NCI-H82 (cell line): ENCODE measurements around the gene EXOC3L2.
A peak's percentile ranks its signal among the peaks of the same experiment; 100 is the strongest.

Source experiments
- DNase-seq: peaks from one replicate; lab custom pipeline; 2025; lab: John Stamatoyannopoulos, UW

The EXOC3L2 gene

DNA sequence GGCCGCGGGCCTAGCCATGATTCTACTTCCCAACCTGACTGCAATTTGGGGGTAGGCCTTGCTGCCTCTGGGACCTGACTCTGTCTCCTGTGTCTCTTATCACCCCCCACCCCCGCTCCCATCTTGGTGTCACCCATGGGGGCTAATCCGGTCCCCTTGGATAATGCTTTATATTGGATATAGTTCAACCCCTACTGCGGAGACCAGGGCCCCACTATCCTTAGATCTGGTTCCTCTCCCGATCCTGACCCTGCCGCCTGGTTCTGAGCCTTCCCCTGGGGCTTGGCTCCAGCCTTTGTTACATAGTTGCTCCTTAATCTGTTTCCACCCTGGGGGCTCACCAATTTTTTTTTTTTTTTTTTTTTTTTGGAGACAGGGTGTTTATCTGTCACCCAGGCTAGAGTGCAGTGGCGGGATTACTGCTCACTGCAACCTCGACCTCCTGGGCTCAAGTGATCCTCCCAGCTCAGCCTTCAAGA is 65.3 kb downstream of the EXOC3L2 start:
- peak; percentile 61 for DNase-seq

DNA sequence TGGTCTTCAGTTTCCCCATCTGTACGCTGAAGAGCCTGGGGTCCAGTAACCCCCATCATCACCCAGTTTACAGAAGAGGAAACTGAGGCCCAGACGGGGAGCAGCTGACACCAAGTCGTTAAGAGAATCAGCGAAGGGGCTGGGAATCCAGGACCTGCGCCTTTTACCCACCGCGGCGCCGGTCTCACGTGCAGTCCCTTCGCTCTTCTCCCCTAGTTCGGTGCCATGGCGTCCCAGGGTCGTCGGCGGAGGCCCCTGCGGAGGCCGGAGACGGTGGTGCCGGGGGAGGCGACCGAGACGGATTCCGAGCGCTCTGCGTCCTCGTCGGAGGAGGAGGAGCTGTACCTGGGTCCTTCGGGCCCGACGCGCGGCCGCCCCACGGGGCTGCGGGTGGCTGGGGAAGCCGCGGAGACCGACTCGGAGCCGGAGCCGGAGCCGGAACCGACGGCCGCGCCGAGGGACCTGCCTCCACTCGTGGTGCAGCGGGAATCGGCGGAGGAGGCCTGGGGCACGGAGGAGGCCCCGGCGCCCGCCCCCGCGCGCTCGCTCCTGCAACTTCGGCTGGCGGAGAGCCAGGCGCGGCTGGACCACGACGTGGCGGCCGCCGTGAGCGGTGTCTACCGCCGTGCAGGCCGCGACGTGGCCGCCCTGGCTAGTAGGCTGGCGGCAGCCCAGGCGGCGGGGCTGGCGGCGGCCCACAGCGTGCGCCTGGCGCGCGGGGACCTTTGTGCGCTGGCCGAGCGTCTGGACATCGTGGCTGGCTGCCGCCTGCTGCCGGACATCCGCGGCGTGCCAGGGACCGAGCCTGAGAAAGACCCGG is 65.9 kb downstream of the EXOC3L2 start:
- peak; percentile 63 for DNase-seq

DNA sequence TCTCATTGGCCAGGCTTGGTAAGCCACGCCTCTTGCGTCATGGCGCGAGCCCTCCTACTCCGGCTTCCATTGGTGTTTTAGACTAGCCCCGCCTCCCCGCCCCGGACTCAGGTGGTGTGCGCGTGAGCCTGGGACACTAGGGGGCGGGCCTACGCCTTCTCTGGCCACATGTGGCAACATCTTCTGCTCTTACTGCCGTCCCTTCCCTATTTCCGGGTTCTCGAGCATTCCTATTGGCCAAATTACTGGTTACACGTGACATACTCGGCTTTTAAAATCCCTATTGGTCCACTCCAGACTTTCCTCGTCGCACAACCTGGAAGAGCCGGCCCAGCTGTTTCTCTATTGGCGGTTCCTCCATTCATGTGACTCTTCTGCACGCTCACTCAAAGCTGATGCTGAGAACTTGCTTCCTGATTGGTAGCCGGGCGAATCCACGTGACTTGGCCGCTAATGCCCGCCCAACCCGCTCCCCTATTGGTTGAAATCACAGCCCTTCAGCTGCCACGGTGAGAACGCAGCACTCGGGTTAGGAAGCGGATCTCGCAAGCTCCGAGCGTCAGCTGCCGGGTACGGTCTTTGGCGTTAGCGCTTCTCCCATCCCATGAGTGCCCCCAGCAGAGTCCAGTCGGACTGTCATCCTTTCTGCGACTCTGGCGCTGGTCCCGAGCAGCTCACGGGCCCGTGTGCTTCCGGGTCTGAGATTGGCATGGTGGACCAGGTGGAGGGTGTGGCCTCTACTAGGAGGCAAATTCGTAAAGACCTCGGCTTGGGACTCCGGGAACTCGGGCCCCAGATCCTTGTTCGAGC is 66.7 kb downstream of the EXOC3L2 start, which contains the start of gene BLOC1S3:
BLOC1S3 (plus strand) TSS at position 523 of the 810 bp plus-strand sequence. CDS start 513 bp downstream, outside the sequence.
- DNase-seq, result peak; percentile 100

DNA sequence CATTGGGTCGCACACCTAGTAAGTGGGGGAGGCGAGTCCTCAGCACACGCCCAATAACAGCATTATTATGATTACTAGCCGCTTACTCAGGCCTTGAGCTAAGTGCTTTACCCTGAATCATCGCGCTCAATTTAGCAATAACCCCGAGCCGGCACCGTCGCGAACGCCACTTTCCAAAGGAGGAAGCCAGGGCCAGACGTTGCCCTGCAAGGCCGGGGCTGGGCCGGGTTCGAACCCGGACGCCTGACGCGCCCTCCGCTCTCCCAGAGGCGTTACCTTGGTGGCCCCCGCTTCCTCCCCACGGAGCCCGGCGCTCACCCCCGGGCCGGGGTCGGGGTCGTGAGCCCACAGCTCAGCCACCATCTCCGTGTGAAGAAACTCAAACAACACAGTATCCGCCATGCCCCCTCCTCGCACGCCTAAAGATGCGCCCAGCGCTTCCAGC is 67.4 kb downstream of the EXOC3L2 start, which contains the start of gene TRAPPC6A:
TRAPPC6A (minus strand) TSS at position 421 of the 445 bp plus-strand sequence; CDS start at position 402, 19 bp downstream.
- DNase-seq, result peak; percentile 73

DNA sequence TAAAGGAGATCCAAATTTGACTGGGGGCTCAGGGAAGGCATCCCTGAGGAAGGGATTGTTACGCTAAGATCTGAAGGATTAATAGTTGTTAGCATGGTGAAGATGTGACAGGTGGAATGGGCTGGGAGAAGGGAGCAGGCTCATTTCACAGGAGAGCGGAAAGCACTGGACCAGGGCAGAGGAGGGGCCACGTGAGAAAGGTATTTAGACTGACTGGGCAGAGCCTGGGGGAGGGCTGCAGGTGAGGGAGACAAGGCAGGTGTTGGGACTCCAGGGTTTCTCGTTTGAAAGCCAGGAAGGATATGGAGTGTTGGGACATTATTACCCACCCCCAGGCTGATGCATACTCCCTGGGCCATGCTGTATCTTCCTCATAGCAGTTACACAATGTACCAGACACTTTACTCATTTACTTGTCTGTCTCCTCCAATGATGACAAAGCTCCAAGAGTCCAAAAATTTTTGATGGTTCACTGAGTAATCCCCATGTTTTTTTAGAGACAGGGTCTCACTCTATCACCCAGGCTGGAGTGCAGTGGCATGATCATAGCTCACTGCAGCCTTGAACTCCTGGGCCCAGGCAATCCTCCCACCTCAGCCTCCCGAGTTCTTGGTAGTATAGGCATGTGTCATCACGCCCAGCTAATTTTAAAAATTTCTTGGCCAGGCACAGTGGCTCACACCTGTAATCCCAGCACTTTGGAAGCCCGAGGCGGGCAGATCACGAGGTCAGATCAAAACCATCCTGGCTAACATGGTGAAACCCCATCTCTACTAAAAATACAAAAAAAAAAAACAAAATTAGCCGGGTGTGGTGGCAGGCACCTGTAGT is 69.5 kb downstream of the EXOC3L2 start:
- DNase-seq, result no peak

DNA sequence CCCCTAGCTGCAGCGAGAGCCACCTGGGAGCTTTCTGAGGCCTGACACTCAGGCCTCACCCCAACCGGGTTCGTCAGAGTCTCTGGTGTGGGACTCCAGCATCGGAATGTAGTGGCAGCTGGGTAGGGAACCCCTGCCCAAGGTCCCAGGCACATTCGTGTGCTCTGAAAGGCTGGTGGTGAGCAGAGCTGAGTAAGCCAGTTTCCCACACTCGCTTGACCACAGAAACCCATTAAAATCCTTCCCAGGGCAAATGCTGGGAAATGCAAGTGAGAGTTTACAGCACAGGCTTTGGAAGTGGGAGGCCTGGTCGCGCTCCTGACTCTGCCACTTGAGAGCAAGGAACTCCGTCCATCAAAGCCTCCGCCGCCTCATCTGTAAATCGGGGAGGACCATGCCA is 71.4 kb downstream of the EXOC3L2 start:
- DNase-seq, result no peak

DNA sequence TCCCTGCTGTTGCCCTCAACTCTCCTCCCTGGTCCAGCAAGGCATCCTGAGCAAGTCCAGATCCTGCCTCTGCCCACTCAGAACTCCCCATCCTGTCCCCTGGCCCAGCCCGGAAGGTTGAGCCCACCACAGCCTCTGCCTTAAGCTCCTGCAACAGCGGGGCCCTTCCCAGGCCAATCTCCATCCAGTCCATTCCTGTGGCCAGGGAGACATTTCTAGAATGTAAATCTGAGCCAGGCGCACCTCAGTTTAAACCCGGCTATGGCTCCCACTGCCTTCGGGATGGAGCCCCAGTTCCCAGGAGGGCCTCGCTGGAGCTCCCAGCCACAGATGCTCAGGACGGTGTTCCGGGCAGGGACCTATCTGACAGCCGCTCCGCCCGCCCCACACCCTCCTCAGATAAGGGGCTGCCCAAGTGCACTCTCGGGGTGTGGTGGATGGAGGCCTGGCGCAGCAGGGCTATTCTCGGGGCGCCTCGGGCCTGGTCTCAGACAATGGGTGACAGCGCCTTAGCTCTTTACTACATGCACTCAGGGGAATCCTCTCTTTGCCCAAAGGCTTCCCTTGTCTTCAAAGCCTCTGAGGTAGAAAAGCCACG is 72.5 kb downstream of the EXOC3L2 start:
- no peak for DNase-seq

DNA sequence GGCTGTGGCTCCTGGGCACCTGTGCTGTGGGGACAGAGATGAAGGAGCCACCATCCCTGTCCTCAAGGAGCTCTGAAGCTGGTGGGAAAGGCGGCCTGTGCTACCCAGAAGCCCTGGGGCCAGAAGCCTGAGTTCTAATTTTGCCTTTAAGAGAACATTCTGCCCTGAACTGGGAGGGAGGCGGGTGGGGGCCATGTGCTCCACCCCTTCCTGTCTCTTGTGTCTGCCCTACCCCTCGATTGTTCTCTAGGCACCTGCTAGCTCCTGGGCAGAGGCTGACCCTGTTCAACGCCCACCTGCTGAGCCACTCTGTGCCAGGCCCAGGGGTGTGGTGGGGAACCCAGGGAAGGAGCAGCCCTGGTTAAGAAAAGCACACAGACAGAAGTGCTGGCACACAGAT is 73.0 kb downstream of the EXOC3L2 start:
- no peak for DNase-seq

DNA sequence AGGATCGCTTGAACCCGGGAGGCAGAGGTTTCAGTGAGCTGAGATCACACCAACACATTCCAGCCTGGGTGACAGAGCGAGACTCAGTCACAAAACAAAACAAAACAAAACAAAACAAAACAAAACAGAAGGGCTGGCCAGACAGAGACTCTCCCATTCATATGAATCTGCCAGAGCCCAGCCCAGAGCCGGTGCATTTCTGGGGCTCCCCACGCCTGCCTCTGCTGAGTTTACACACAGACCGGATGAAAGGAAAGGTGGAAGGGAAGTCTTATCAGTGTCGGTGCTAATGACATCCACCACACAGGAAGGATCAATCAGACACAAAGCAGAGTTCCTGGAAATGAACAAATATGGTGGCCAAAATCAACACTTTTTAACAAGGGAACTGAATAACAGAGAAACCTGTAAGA is 74.0 kb downstream of the EXOC3L2 start:
- DNase-seq, result no peak

DNA sequence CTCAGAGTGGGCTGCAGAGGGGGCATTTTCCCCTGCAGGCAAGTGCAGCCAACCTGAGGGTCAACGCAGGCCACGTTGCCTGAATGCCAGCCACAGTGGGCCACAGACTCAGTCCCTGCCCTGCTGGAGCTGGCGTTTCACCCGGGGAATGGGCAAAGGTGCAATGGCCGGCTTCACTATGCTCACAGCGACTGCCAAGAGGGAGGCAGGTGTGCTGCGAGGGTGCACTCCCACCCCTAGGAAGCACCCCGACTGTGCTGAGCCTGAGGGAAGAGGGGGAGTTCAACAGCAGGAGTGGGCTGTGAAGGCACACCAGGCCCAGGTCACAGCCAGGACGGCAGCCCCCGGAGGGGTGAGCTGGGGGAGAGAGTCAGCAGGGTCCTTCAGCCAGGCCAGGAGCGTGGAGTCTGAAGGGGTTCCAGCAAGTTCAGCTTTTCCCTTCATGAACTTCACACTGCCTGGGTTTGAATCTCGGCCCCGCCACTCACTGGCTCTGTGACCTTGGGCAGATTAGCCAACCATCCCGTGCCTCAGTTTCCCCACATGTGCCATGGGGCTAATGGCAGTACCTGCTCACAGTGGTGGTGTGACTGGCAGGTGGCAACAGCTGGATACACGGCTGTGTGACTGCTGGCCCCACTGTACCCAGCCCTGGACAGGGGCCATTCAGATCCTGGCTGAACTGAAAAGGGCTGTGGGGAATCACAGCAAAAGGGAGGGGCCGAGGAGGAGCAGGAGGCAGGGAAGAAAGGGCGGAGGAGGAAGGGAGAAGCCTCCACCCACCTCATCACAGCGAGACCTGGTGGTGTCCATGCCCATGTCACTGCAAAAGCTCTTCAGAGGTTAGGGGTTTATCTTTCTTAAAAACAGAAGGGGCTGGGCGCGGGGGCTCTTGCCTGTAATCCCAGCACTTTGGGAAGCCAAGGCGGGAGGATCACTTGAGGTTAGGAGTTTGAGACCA is 74.8 kb downstream of the EXOC3L2 start:
- peak; percentile 46 for DNase-seq

DNA sequence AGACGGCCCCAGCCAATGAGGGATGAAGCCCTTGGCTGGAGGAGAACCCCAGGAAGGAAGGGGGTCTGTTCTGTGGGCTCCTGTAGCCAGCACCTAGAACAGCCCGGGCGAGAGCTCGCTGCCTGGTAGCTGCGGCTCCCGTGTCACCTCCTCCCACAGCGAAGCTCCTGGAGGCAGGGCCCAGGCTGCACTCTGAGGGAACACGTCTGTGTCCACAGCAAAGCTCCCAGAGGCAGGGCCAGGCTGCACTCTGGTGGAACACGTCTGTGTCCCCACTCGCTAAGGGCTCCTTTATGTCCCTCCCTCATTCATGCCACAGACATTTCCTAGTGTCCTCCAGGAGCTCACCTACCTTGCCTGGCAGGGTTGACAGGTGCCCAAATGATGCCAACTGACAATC is 75.6 kb downstream of the EXOC3L2 start:
- no peak for DNase-seq

DNA sequence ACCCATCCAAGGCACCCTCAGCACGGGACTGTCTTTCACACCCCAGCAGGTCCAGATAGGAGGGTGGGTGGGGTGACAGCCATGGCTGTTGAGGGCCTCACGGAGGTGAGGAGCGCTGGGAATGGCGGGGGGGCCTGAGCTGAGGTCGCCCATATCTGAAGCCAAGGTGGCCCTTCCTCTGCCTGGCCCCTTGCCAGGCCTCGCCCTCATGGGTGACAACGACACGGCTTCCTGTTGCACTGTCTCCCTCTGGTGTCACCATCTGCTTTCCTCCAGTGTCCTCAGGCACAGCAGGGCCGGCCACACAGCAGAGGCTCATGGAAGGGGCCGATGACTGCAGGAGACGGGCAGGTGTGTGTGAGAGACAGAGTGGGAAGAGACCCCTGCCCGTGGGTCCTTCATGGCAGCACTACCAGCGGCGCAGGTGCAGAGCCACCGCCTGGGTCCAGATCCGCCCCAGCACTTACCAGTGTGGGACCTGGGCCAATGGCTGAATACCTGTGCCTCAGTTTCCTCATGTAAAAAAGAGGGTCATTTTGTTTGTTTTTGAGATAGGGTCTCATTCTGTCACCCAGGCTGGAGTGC is 76.3 kb downstream of the EXOC3L2 start:
- DNase-seq, result peak; percentile 64

DNA sequence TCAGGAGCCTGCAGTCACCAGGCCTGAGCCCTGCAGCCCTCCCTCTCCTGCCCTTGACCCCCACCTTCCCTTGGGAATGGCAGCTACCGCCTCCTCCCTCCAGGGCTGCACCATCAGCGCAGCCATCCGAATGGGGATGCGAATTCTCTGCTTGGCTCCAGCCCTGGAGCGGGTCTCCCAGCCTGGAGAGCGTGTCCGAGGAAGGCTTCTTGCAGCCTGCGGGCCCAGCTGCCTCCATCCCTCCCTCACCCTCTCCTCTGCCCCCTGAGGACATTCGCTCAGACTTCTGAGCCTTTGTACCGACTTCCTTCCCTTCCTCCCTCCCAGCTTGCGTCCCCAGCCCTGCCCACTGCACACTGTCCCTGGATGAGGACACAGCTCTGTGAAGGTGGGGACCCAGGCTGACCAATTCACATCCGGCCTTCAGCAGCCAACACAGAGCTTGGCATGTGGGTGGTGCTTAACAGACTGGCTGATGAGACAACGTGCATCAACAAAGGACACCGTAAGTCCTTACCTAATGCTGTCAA is 78.4 kb downstream of the EXOC3L2 start:
- DNase-seq, result peak; percentile 32

DNA sequence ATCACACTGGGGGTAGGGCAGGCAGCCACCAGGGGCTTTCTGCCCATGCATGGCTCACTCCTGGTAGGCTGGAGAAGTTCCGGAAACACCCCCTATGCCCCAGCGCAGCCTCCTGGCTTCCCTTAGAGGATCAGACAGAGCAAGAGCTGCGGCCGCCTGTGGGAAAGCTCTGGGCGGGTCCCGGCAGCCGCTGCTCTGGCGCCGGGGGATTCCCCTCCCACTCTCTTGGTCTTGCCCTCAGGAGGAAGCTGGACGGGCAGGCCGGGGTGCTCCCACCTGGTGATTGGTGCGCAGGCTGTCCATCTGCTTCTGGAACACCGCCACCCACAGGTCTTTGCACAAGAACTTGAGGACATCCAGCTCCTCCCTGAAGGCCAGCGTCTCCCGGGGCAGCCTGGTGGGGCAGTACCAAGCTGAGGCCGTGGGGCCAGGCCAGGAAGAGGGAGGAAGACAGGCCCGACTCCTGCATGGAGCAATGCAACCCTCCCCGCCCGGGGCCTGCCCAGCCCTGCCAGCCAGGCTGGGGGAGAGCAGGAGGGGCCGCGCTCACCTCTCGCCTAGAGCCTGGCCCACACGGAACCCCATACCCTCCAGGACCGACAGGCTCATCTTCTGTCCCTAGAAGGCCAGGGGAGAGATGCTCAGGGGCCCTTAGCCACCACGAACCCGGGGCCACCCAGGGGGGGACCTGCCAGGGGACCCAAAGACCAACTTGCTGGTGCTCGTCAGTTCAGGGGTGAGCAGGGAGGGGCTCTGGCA is 80.5 kb downstream of the EXOC3L2 start:
- peak; percentile 46 for DNase-seq

DNA sequence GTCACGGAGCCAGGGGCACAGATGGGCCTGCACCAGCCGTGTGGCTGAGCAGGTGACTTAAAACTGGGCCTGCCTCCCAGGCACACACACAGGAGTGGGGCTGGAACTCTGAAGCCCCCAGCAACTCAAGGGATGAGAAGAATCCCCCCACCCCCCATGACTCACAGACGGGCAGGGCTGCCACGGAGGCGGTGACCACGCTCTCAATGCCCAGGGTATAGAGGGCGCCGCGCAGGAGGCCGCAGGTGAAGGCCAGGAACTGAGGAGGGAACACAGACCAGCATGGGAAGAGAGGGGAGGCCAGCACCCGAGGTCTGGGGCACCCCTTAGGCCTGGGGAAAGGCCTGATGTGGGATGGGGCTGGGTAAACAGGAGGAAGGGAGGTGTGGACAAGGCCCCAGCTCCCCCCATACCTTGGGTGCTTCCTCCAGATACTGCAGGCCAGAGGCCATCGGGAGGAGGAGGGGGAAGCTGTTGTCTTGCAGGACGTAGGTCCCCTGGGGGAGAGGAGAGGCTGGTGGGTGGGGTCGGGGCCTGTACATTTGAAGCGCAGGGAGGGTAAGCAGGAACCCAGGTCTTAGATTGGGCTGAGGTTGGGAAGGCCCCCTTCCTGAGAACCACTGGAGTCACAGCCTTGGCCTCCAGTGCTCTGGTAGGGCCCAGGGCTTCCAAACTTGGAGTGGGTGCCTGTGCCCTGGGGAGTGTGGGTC is 81.3 kb downstream of the EXOC3L2 start:
- no peak for DNase-seq

DNA sequence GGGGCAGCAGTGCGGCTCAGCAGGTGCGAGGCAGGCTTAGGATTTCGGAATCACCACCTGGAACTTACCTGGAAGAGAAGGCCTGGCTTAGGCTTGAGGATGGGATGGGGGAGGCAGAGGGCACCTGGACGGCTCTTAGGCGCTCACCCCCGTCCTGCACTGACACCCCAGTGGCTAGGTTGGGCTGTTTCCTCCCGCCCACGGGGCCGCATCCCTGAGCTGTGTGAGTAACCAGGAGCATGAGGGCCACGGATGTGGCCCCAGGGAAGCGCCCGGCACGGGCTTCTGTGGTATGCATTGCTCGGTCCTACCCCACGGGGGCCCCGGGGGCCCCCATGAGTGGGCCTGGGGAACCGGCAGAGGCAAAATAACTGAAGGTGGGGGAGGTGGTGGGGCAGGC is 82.1 kb downstream of the EXOC3L2 start:
- DNase-seq, result no peak

DNA sequence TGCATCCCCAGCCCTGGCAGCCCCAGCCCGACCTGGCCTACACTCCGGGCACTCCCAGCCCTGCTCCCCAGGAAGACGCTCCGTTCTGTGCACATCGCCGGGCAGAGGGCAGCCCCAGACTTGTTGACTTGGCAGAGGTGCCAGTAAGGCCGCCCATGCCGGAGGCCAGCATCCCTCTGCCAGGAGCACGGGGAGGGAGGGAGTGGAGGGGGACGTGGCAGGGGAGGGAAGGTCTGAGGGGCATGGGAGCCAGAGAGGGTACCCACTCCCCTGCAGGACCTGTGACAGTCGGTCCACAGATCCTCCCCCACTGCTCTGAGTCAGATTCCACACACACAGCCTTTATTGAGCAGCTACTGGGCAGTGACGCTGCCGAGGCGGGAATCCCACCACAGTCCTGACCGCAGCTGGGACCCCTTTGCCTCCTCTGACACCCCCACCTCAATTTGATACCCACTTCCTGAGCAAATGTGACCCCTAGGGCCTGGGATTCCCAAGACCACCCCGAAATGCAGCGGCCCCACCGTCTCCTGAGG is 82.5 kb downstream of the EXOC3L2 start:
- DNase-seq, result no peak
